Stimulated activated CD4-positive, alpha-beta T cell treated with anti-CD3 and anti-CD28 coated beads, Interleukin-2, amount 100 ng/mL, for 24 hours (primary cell): ENCODE measurements around the gene LRRN1.
"Not testable (repeated sequence)": the region's sequence is repeated elsewhere in the genome, so short reads cannot be mapped to it uniquely, and the experiment has no call there.

Experiments used
- DNase-seq, 2 donors: peaks; one replicate each; pipeline ENCODE4 v3.0.0-alpha.2; 2020

LRRN1 gene

DNA sequence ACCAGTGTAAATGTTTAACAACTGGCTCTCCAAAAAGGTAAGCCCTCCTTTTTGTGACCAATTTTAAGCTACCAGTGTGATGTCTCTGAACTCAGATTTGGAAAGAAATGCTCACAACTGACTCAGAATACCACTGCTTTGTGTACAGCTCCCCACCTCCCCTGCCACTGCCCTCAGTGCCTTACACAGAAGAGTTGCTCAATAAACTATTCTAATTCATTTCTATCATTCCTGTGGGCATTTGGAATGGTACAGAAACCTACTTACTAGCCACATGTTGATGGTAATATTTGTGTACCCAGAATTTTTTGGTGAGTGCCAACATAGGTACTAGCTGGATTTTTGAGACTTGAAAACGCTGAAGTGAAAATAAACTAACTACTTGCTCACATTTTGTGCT, 16.0 kb downstream of the LRRN1 start:
- DNase-seq, result no peak

DNA sequence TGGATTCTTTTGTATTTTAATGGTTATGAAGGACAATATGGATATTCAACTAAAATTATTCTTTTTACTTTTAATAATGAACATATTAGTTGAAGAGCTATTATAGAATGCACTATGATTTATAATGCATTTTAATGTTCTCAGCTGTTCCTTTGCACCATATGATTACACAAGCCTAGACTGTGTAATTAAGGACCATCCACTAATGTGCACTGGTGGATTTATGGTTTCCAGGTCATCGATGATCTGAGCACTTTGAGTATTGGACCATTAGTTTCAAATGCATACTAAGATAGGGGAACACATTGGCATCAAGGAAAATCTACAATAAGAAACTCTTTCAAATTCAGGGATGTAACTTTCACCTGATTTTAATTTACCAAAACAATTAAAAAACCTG, 16.8 kb downstream of the LRRN1 start:
- DNase-seq, result no peak

DNA sequence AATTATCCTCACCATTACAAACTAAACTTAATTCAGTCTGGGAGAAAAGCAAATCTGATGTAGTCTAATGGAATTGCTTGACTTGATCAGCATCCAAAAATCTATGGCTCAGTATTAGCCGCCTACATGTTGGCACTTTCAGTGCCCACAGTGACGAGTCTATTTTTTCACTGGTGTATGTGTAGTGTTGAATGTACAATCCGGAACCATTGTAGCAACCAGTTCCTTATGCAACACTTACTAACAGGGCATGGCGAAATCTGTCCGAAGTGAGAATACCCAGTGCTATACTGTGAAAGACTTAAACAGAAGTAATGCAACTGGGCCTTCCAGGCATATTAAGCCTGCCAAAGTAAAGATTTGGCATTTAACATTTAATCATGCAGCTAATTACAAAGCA, 18.6 kb downstream of the LRRN1 start:
- DNase-seq, result no peak

DNA sequence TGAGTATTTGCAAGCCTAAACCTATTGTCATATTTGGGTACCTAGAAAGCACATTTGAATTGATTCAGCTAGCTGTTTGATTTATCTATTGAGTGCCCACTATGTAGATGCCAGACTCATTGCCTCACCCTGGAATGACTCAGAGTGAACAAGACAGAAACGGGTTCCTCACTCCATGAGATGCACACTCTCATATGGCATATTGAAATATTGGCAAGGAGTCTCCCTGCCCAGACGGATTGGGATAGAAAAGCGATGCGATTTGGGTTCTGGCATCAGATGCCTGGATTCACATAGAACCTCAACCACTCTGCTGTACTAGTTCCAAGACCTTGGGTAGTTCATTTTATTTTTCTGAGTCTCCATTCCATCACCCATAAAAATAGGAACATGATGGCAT, 22.5 kb downstream of the LRRN1 start:
- no peak for DNase-seq

DNA sequence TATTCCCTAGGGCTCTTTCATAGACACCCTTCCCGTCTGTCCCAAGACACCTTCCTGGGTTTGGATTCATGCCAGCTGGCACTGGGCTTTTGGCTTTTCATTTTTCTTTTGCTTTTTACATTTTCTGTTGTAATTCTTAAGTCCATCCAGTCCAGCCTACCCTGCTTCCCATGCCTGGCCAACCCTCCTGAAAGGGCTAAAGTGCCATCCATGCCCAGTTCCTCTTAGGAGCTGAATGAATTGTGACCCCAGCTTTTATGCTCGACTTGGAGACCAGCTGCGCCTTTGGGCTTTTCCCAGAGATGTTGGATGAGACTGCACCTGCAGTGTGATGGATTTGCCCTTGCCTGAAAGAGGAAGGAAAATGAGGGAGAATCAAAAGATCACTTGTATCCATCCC, 25.8 kb downstream of the LRRN1 start:
- DNase-seq, result no peak

DNA sequence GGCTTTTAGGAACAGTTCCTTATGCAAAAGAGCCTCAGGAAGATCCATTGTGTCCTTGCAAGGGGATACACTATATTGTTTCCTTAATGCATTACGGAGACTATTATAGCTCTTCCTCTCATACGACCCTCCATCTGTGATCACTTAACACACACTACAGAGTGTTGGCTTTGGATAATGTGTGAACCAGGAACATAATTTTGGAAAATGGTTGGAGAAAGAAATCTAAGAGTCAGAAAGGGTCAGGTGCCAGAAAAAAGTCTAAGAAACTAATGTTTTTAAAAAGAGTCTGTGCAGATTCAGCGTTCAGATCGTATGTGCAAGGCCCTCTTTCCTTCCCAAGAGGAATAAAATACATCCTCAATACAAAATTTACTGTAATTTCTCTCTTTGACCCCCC, 27.3 kb downstream of the LRRN1 start:
- no peak for DNase-seq

DNA sequence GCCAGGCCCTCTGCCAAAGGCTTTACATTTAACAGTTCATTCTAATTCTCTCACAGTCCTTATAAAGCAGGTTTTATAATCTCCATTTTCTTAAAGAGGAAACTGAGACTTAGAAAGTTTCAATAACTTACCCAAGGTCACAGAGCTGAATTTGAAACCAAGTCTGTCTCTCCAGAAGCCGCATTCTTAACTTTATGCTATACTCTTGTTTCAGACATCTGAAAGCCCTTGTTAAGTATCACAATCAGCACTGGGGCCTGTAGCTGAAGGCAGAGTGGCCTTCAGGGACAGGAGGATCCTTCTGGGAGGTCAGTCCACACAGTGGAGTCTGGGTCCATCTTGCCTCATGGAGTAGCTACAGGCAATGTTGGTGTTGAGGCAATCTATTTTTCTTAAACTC, 27.9 kb downstream of the LRRN1 start:
- no peak for DNase-seq

DNA sequence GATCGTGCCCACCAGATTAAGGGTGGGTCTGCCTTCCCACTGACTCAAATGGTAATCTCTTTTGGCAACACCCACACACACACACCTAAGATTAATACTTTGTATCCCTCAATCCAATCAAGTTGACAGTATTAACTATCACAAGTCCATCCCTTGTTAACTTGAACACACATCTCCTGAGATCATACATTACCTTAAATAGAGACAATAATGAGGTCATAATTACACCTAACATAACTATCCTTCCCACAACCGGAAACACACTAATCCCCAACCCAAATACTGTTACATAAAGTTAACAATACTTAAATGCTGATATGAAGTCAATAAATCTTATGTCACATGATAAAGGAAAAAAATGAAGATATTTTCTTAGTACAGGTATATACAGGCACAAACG, 29.2 kb downstream of the LRRN1 start:
- not testable (repeated sequence) for DNase-seq

DNA sequence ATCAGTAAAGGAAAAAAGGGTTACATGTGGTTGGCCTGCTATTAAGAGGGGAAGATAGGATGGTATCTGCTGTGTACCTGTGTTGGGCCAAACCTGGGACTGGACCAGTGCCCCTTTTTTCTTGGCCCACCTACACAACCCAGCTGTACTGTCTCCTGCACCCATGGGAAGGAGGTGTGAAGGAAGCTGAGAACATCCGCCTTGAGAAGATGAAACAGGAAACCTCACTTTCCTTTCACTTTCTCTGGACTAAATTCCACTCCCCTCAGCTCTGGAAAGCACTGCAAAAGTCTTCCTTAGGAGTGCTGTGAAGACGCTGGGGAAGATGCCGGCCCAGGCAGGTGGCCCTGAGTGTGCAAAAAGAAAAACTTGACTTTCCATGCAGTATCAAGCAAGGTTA, 37.6 kb downstream of the LRRN1 start:
- no peak for DNase-seq

DNA sequence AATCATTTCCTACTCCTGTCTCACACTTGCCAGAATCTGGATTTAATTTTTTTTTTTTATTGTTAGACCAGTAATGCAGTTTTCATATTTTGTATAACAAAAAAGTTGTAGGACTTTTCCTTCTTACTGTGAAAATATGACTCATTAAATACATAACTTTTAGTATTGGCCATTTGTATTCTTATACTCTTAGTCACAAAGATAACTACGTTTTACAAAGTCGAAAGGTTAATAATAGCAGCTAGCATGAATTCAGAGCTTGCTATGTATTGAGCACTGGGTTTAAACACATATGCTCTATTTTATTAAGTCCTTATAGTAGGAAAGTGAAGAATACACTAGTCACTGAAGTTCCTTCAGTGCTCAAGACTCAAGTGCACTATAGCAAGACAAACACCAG, 43.1 kb downstream of the LRRN1 start:
- DNase-seq, result no peak

DNA sequence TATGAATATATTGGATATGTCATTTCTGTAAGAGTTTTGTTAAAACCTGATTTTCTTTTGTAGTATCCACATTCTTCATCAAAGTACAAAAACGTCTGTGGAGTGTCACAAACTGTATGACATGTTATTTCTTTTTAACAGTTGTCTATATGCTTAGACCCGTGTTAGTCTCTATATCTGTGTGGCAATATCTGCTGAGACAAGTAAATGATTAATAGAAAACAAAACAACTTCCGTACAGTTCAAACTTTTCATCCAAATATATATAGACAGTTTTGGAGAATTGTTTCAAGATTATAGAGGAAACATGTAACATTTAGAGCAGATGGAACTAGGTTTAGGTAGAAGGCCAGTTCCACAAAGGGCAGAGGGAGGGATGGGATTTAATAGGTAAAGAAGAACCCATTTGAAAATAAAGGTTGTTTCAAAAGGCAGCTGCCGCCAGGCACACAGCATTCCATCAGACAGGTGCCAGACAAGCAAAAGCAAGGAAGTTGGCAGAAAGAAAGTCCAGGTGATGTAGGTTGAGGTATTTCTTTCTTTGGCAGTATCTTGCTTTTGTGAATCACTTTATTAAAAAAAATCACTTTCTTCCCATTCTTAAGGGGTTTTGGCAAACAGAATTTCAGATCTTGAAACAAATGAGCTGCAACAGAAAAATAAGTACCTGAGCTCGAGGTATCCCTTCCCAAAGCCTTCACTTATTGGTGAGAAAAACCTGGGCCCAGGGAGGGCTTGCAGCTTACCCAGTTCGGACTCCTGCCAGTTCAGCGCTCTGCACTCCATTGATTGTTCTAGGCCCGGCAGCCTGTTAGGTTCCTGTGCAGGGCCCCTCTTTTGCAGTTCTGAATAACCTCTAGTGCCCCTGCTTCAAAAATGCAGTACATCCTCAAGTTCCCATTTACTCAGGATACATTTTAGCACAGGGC, 49.0 kb downstream of the LRRN1 start:
- DNase-seq, result no peak

DNA sequence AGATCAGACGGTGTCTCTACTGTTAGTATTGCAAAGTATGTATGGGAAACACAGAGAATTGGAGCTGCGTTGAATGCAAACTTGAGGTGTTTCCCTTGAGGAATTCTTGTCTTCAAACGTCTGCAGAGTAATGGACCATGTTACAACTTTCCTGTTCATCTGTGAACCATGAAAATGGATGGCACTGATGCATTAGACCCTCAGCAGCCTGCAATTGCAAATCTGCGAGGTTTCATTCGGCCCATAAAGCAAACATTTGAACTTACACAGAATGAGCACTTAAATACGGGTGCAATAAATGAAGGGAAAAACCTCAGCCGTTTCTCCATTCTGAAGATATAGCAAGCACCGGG, 49.7 kb downstream of the LRRN1 start:
- no peak for DNase-seq

DNA sequence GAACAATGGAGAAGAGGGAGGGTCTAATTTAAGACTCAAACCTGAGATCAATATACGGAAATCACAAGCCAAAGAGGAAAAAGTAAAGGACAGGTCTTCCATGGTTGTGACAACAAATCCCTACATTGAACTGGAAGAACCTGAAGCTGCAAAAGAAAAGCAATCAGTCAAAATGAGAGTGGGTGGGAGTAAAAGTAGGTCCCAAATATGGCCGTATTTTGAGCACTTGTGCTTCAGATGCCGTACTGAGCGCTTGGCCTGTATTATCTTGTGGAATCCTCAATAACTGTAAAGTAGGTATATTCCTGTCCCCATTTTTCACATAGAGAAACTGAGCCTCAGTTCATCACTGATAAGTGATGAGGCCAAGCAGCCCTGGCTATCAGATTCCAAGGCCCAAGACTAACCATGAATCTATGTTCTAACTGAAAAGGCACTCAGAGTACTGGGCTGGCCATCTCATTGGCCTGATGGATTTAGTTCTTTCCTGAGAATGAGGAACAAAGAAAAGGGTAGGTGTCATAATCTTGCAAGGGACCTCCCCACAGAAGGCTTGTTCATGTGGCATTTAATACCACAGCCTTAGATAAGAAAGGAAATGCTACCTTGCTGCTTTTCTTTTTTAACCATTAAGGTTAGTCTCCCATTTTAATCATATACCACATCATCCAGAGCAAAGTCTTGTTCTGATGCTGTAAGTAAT, 52.5 kb downstream of the LRRN1 start:
- no peak for DNase-seq

DNA sequence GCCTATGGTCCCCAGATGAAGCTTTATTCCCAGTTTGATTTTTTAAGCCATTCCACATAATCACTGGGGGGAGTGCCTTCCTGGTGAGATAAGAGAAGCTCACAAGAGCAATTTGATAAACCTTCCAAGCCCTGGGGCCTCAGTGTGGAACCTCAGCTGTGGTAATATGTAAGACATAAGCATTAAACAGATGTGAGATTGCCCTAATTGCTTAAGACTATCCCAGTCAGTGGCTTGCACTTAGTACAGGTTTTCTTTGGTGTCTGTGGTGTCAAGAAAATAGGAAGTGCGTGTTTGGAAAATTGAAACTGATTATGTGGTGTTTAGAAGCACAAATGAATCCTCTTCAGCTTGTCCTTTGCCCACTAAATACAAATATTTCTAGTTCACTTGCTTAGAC, 54.3 kb downstream of the LRRN1 start:
- DNase-seq, result no peak

DNA sequence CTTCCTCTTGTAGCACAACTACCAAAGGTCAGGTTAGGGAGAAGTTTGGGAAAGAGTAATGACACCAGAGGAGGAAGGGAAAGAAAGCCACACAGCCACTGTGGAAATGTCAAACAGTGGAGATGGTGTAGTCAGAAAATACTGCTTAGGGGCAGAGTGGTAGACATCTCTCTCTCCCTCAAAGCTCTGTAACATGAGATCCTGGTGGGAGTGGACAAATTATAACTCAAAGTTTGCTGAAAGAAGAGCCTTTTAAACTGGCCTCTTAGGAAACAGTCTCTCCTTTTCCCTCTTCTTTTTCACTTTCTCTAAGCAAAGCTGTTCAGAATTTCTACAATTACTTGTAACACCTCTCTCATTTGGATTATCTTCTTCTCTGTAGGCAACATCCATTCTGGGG, 55.8 kb downstream of the LRRN1 start:
- DNase-seq, result no peak

DNA sequence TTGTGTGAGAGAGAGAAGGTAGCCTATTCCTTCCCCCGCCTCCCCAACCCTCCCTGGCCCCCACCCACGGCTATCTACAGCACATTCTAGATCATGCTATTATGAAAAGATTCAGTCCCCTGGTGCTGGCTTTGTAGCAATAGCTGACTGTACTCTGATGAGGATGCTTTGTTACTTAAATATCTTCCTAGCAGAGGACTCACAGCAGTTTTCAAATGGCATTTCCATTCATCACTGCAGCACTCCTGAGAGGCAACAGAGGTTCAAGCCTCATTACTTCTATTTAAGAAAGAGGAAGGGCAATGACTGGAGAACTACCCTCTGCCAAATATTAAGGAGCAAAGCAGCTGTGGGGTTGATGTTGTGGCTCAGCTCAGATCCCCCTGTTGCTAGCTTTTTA, 61.0 kb downstream of the LRRN1 start:
- no peak for DNase-seq

DNA sequence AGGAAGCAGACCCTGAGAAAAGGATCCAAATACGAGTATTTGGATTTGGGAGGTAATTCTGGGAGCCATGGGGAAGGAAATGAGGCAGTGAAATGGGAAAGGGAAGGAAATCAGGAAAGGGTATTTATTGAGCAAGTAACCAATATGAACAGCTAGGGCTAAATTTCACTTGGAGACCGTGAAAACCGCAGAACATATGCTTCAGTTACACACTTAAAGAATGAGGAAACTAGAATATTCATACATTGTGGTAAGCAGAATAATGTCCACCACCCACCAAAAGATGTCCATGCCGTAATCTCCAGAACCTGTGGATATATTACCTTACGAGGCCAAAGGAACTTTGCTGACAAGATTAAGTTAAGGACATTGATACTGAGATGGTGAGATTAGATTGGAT, 63.3 kb downstream of the LRRN1 start:
- DNase-seq, result no peak

DNA sequence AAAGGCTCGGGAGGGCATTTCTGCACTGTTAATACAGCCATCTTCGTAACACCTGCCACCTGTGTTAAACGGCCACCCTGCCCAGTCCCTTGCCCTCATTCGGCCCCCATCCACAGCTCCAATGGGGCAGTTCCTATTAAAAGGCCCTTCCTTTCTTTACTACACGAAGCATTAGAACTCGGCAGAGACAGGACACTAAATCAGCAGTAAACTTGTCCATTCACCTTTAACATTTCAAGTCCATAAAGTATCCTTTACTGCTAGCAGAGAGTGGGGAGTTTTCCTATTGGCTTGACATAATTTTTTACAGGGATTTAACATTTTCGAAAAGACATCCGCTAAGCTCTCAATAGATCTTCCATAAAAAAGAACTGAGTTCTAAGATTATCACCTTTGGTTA, 76.3 kb downstream of the LRRN1 start:
- DNase-seq, result no peak

DNA sequence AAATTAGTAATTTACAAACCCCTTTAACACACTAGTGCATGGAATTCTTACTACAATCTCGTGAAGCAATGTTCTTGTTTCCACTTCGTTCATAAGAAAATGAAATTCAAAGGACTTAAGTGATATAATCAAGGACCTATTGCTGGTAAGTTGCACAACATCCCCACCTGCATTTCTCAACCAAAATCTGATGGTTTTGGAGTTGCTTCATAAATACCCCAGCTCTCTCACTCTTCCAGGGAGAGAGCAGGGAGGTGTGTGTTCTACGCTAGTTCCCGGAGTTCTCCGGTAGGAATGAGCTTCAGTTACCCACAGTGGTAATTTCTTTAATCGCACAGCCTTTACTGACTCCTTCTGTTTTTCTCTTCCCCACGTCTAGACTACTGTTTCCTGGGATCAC, 81.8 kb downstream of the LRRN1 start:
- DNase-seq, result no peak

DNA sequence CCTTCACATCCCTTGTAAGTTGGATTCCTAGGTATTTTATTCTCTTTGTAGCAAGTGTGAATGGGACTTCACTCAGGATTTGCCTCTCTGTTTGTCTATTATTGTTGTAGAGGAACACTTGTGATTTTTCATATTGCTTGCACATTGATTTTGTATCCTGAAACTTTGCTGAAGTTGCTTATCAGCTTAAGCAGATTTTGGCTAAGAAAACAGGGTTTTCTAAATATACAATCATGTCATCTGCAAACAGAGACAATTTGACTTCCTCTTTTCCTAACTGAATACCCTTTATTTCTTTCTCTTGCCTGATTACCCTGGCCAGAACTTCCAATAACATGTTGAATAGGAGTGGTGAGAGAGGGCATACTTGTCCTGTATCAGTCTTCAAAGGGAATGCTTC, 88.1 kb downstream of the LRRN1 start:
- not testable (repeated sequence) for DNase-seq

DNA sequence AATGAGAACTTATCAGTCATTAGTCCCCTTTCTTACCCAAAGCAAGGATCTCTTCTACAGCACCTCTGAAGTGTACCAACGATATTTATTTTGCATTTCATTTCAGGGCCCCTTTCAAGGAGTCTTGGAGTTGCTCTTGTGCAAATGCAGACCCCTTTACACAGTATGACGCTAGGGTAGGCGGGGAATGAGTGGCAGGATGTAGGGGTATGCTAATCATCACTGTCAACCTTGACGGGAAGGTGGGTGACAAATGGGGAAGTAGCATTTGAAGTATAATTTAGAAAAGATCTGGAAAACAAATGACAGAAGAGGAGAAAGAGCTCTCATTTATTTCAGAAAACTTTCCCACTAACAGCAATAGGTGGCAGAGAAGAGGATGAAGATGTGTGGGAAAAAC, 94.4 kb downstream of the LRRN1 start:
- DNase-seq, result no peak
